Fibroblast of lung (primary cell): Measurements from ENCODE around the gene SMIM20. TPM values are rescaled to one million over a fixed set of nuclear protein-coding genes. Genes with fewer than 3 reads are reported as not detected.

Experiments used
- DNase-seq, 2 donors: peaks; one replicate each; pipeline versions ENCODE4 v3.0.0 to v3.0.0-alpha.2; 2010; ENCODE audit warnings: low read depth in 2 of 2
- H2AFZ ChIP-seq: 2 replicates; pipeline ENCODE4 v1.5.1; 2012; ENCODE audit warnings: low read length, control low read depth, inconsistent platforms
- H3K27ac ChIP-seq: 2 replicates; pipeline ENCODE4 v1.5.1; 2011; ENCODE audit warnings: low read length, control low read depth; ENCODE audit not compliant: insufficient read depth
- H3K27me3 ChIP-seq: 2 replicates; pipeline ENCODE4 v1.5.1; 2011; ENCODE audit warnings: mild to moderate bottlenecking, low read length; ENCODE audit not compliant: control insufficient read depth, insufficient read depth
- H3K36me3 ChIP-seq: 2 replicates; pipeline ENCODE4 v1.5.1; 2011; ENCODE audit warnings: low read length; ENCODE audit not compliant: control insufficient read depth, insufficient read depth
- H3K4me1 ChIP-seq: 2 replicates; pipeline ENCODE4 v1.5.1; 2011; ENCODE audit warnings: low read length; ENCODE audit not compliant: control insufficient read depth, insufficient read depth; ENCODE audit errors: extremely low read depth
- H3K4me2 ChIP-seq: 2 replicates; pipeline ENCODE4 v1.5.1; 2011; ENCODE audit warnings: low read length, control low read depth; ENCODE audit not compliant: insufficient read depth; ENCODE audit errors: extremely low read depth
- H3K4me3 ChIP-seq, 4 experiments: fragments of 200-600 bp in 1 of 4; sonication (generic) in 1 of 4; replicated peaks in 1 of 4; 2 replicates each; pipeline ENCODE4 v1.5.1; 2011 to 2016; ENCODE audit warnings: low read length in 4 of 4, low read depth in 3 of 4, mild to moderate bottlenecking in 3 of 4, control low read depth in 2 of 4, inconsistent platforms in 1 of 4, mixed read lengths in 1 of 4; ENCODE audit not compliant: insufficient read depth in 1 of 4; ENCODE audit errors: control extremely low read depth in 1 of 4
- H3K79me2 ChIP-seq: 2 replicates; pipeline ENCODE4 v1.5.1; 2012; ENCODE audit warnings: mild to moderate bottlenecking, low read length, inconsistent platforms; ENCODE audit not compliant: control insufficient read depth, insufficient read depth
- H3K9ac ChIP-seq: 2 replicates; pipeline ENCODE4 v1.5.1; 2011; ENCODE audit warnings: mild to moderate bottlenecking, low read length, control low read depth; ENCODE audit not compliant: insufficient read depth
- H3K9me3 ChIP-seq: 2 replicates; pipeline ENCODE4 v1.5.1; 2012; ENCODE audit warnings: low read depth, low read length; ENCODE audit not compliant: control insufficient read depth, insufficient read depth
- H4K20me1 ChIP-seq: 2 replicates; pipeline ENCODE4 v1.5.1; 2011; ENCODE audit warnings: low read length; ENCODE audit not compliant: control insufficient read depth, insufficient read depth; ENCODE audit errors: extremely low read depth
- CTCF ChIP-seq, 2 donors: IDR thresholded peaks in 1 of 2; conservative IDR thresholded peaks in 1 of 2; 1 replicate in 1 of 2; 2 replicates in 1 of 2; pipeline ENCODE4 v1.5.1; 2011 to 2012; ENCODE audit warnings: low read length in 2 of 2, control low read depth in 1 of 2, inconsistent platforms in 1 of 2, low read depth in 1 of 2, mild to moderate bottlenecking in 1 of 2
- EZH2 ChIP-seq: IDR thresholded peaks from 2 replicates; pipeline ENCODE4 v1.5.1; 2012; ENCODE audit warnings: low read length, control low read depth, mild to moderate bottlenecking; ENCODE audit errors: missing control alignments
- polyA plus RNA-seq, 2 donors: library from polyadenylated mRNA; depleted of rRNA in 1 of 2; stranded (reverse) in 1 of 2; unstranded in 1 of 2; fragments of >200 nt; gene quantifications; 2 replicates each; pipeline ENCODE4 v1.2.1, GENCODE V29; 2011 to 2012; ENCODE audit warnings: missing spikeins in 1 of 2
- total RNA-seq: library from RNA; depleted of rRNA; stranded (reverse); fragments of >200 nt; gene quantifications from 2 replicates; pipeline ENCODE4 v1.2.1, GENCODE V29; 2014

SMIM20 gene
- total and polyA plus RNA-seq, 2 donors (not counting 1 experiment from before 2014, with no cell fraction given): 34.9 to 48.7 TPM

- Histone ChIP-seq H3K27me3 (no peaks in the 10 kb centered on the region), H3K9ac (no peak overlapping the region), H3K4me3 (no peak overlapping the region), H4K20me1 (no peaks in the 10 kb centered on the region), H3K36me3 (no peaks in the 10 kb centered on the region), H3K79me2 (no peaks in the 10 kb centered on the region), H3K4me2 (no peak overlapping the region), H3K9me3 (no peaks in the 10 kb centered on the region), H3K27ac (no peak overlapping the region), H3K4me1 (peaks cover 3% of the 10 kb centered on the region), H2AFZ (no peak overlapping the region)
- TF ChIP-seq EZH2 (no peak), CTCF (conservative IDR thresholded peaks at IDR 0.05 in 1 of 2, IDR thresholded peaks at IDR 0.05 in 1 of 2; ENCODE audit: low read depth in 1 of 2, low read length in 2 of 2) (no peak)
- no peak for DNase-seq
These were observed 24.2 kb upstream of the SMIM20 start for GRCh38 chr4:25889589-25890503.

- Histone ChIP-seq H3K79me2 (no peaks in the 10 kb centered on the region), H3K27ac (no peak overlapping the region), H3K9ac (no peak overlapping the region), H3K4me2 (no peak overlapping the region), H3K36me3 (no peaks in the 10 kb centered on the region), H3K9me3 (no peaks in the 10 kb centered on the region), H3K4me3 (no peak overlapping the region), H3K4me1 (no peaks in the 10 kb centered on the region), H4K20me1 (no peaks in the 10 kb centered on the region), H3K27me3 (no peaks in the 10 kb centered on the region), H2AFZ (no peak overlapping the region)
- no peak for DNase-seq
- TF ChIP-seq CTCF (conservative IDR thresholded peaks at IDR 0.05 in 1 of 2, IDR thresholded peaks at IDR 0.05 in 1 of 2; ENCODE audit: low read depth in 1 of 2, low read length in 2 of 2) (no peak), EZH2 (no peak)
These were observed 23.2 kb upstream of the SMIM20 start for GRCh38 chr4:25890571-25891485.

- Histone ChIP-seq H3K27ac (no peak overlapping the region), H3K9me3 (no peaks in the 10 kb centered on the region)
- TF ChIP-seq CTCF (conservative IDR thresholded peaks at IDR 0.05 in 1 of 2, IDR thresholded peaks at IDR 0.05 in 1 of 2; ENCODE audit: low read depth in 1 of 2, low read length in 2 of 2) (no peak), EZH2 (no peak)
These were observed 21.2 kb upstream of the SMIM20 start for GRCh38 chr4:25892796-25893195.

More at GRCh38 chr4:25892796-25893195, 21.2 kb upstream of the SMIM20 start:
- H3K4me1 ChIP-seq: no peaks in the 10 kb centered on the region
- H4K20me1 ChIP-seq: no peaks in the 10 kb centered on the region
- no peak overlapping the region for H3K4me2 ChIP-seq
- H3K36me3 ChIP-seq: no peaks in the 10 kb centered on the region
- H3K9ac ChIP-seq: no peak overlapping the region
- no peak overlapping the region for H2AFZ ChIP-seq
- H3K79me2 ChIP-seq: no peaks in the 10 kb centered on the region
- peak in 1 of 2 donors; percentile 40 for DNase-seq
- no peaks in the 10 kb centered on the region for H3K27me3 ChIP-seq
- H3K4me3 ChIP-seq: no peak overlapping the region
